Heart left ventricle (tissue), 16 donors: ENCODE results near the gene MPV17. TPM values are rescaled to one million over a fixed set of nuclear protein-coding genes. Genes with fewer than 3 reads are reported as not detected.

Experiments
- ATAC-seq, 4 donors: fragments of 200-7000 bp; cut with Tn5 transposase; one replicate each; pipeline ENCODE4 v1.9.1; 2020 to 2022; ENCODE audit warnings: moderate library complexity in 4 of 4, mild to moderate bottlenecking in 3 of 4, moderate number of reproducible peaks in 1 of 4
- DNase-seq, 5 donors: peaks; one replicate each; pipeline ENCODE4 v3.0.0-alpha.2; 2020
- H3K27ac ChIP-seq, 12 donors: fragments of 200-600 bp; sonication (generic) in 4 of 12; one replicate each; pipeline versions ENCODE4 v1.5.0 to v1.8.0; 2016 to 2022; ENCODE audit warnings: mild to moderate bottlenecking in 2 of 12
- H3K27me3 ChIP-seq, 9 donors: fragments of 200-600 bp; sonication (generic) in 2 of 9; one replicate each; pipeline versions ENCODE4 v1.5.1 to v1.8.0; 2016 to 2022; ENCODE audit warnings: mild to moderate bottlenecking in 3 of 9
- H3K36me3 ChIP-seq, 9 donors: fragments of 200-600 bp; sonication (generic) in 2 of 9; one replicate each; pipeline versions ENCODE4 v1.5.0 to v1.8.0; 2018 to 2022; ENCODE audit warnings: mild to moderate bottlenecking in 2 of 9
- H3K4me1 ChIP-seq, 12 donors: fragments of 200-600 bp; sonication (generic) in 4 of 12; one replicate each; pipeline versions ENCODE4 v1.5.0 to v1.8.0; 2016 to 2022; ENCODE audit warnings: mild to moderate bottlenecking in 3 of 12
- H3K4me3 ChIP-seq, 12 donors: fragments of 200-600 bp; sonication (generic) in 4 of 12; one replicate each; pipeline versions ENCODE4 v1.5.0 to v1.8.0; 2017 to 2022; ENCODE audit warnings: mild to moderate bottlenecking in 9 of 12, moderate library complexity in 4 of 12
- H3K9me3 ChIP-seq, 12 donors: fragments of 200-600 bp; sonication (generic) in 4 of 12; one replicate each; pipeline versions ENCODE4 v1.5.0 to v1.8.0; 2016 to 2022; ENCODE audit warnings: mild to moderate bottlenecking in 1 of 12
- CTCF ChIP-seq, 12 donors: fragments of 200-600 bp; sonication (generic) in 4 of 12; IDR thresholded peaks; one replicate each; pipeline versions ENCODE4 v1.5.0 to v1.8.0; 2018 to 2022; ENCODE audit warnings: antibody characterized with exemption in 12 of 12, mild to moderate bottlenecking in 5 of 12
- POLR2A ChIP-seq, 2 donors: fragments of 450-650 bp; IDR thresholded peaks; one replicate each; pipeline ENCODE4 v1.6.1; 2017; ENCODE audit warnings: antibody characterized with exemption in 2 of 2, mild to moderate bottlenecking in 2 of 2, moderate library complexity in 2 of 2
- WGBS, 4 donors: extraction: QIAGEN DNeasy Blood & Tissue Kit in 2 of 4; methylation state at CpG; one replicate each; pipeline versions ENCODE4 v1.1.5 to v1.1.7; 2013 to 2018; 5-methylcytosine and 5-hydroxymethylcytosine counted together
- intact Hi-C, 10 donors: fragments of 100-400 bp; cut with DNase I; formaldehyde crosslinking; loops; one replicate each; pipeline versions ENCODE4 v1.11.1 to v1.14.2; 2022
- polyA plus RNA-seq, 2 donors: library from polyadenylated mRNA; stranded (reverse); fragments of 200-250 nt; gene quantifications; one replicate each; pipeline ENCODE4 v1.2.3, GENCODE V29; 2013
- total RNA-seq, 9 donors: library from RNA; depleted of rRNA in 2 of 9; stranded (reverse); fragments of >200 nt in 2 of 9; fragmentation: NEBNext Ultra II Directional in 3 of 9; extraction: Animal tissue kit (Norgen Biotek cat#: 25700) in 3 of 9; gene quantifications; one replicate each; pipeline versions ENCODE4 v1.1.0 to v1.2.4, GENCODE V29; 2016 to 2023
- donor health status: ischemic (EF 13 %, LVEDD 7.1; RV severe dilation, severe dysfunction).
- donor health status: healthy with polysubstance abuse.
- donor health status: DM: no; HTN: yes; CAD: no.
- donor health status: DM: no; HTN: no; CAD: no.
- donor health status: ischemic (EF 25% LVEDD 6.9; RV normal size, moderate dysfunction).
- donor health status: ischemic (EF 25% LVEDD 5.7; RV mildly dilated, moderate dysfunction).
- donor health status: healthy.
- donor health status: DM: yes; HTN: yes; CAD: no.
- donor health status: ischemic (EF 35%, LVEDD 5.7; RV mildly dilated, moderate dysfunction).
- donor health status: nonischemic (EF 11% LVEDD 7.7; RV severe dilation, severe dysfunction).
- donor health status: DM: yes; HTN: yes; CAD: no.
- donor health status: PGD.
- donor health status: ischemic (EF 29% LVEDD 5.4; RV normal size, mild dysfunction).
- donor health status: nonischemic (EF 23%, LVEDD 6.1; RV moderate dilation, normal function).

The MPV17 gene
- total and polyA plus RNA-seq, 11 donors = 48.8 to 134 (median 66.3) TPM

GRCh38 chr2:27370026-27370815 is 47.3 kb upstream of the MPV17 start, which contains the start of the genes EIF2B4 and SNX17:
EIF2B4 (minus strand) TSS chr2:27370338; CDS start chr2:27370314, 24 bp downstream.
SNX17 (plus strand) TSS chr2:27370616; CDS start chr2:27370744, 128 bp downstream.
- peak; percentile 95 to 97 (median 96) for ATAC-seq
- peak in 1 of 2 donors; percentile 62 for TF ChIP-seq POLR2A (IDR thresholded peaks at IDR 0.05)
- TF ChIP-seq CTCF (IDR thresholded peaks at IDR 0.05) = peak; percentile 52 to 96 (median 82)
- Histone ChIP-seq H3K27me3 (no peaks in the 10 kb centered on the region), H3K4me1 (peaks cover 5 to 36% (median 30%) of the 10 kb centered on the region in 12 donors), H3K27ac (peak within 1 kb of the TSS; percentile 73 to 96 (median 92)), H3K4me3 (peak within 1 kb of the TSS; percentile 84 to 100 (median 88)), H3K36me3 (peaks cover 4 to 71% (median 62%) of the 10 kb centered on the region in 9 donors), H3K9me3 (no peaks in the 10 kb centered on the region)
- intact Hi-C loops = loop anchor here in 3 of 10 donors (1.0 to 5.0 kb wide), 6 partner anchors 10 to 59 kb away; partner anchors contain the start of genes GTF3C2 (in 3 of the 3), NRBP1 (in 2 of the 3), MPV17 (in 1 of the 3) and ZNF513 (in 1 of the 3)
- DNase-seq = peak; percentile 99 to 100 (median 99)
- 0 to 1% (median 1%) methylated on average over 50 to 85 of the region's 85 CpGs for WGBS, 4 donors

- 1 to 2% (median 2%) methylated on average over 16 to 18 of the region's 18 CpGs for WGBS, 4 donors
- Histone ChIP-seq H3K27me3 (no peaks in the 10 kb centered on the region), H3K4me1 (peaks cover 5 to 36% (median 30%) of the 10 kb centered on the region in 12 donors), H3K36me3 (peaks cover 4 to 71% (median 62%) of the 10 kb centered on the region in 9 donors), H3K4me3 (peak overlapping the region; percentile 58 to 100 (median 88)), H3K27ac (peak overlapping the region; percentile 73 to 96 (median 92)), H3K9me3 (no peaks in the 10 kb centered on the region)
- intact Hi-C loops = loop anchor here in 3 of 10 donors (1.0 to 5.0 kb wide), 6 partner anchors 11 to 59 kb away; partner anchors contain the start of genes GTF3C2 (in 3 of the 3), NRBP1 (in 2 of the 3), MPV17 (in 1 of the 3) and ZNF513 (in 1 of the 3)
- peak in 4 of 5 donors; percentile 55 to 79 (median 68) for DNase-seq
- peak in 3 of 4 donors; percentile 27 to 59 (median 53) for ATAC-seq
- no peak for TF ChIP-seq CTCF (IDR thresholded peaks at IDR 0.05)
- TF ChIP-seq POLR2A (IDR thresholded peaks at IDR 0.05) = no peak
These were observed 46.7 kb upstream of the MPV17 start for GRCh38 chr2:27369471-27370025.

GRCh38 chr2:27363933-27364332 is 41.0 kb upstream of the MPV17 start:
- no peaks in the 10 kb centered on the region for H3K27me3 ChIP-seq
- DNase-seq = no peak
- no peak overlapping the region for H3K4me3 ChIP-seq
- no peak overlapping the region for H3K27ac ChIP-seq
- H3K9me3 ChIP-seq = no peaks in the 10 kb centered on the region
- H3K36me3 ChIP-seq = peaks cover 4 to 60% (median 57%) of the 10 kb centered on the region in 9 donors
- ATAC-seq = no peak
- WGBS, 4 donors = 86 to 92% (median 90%) methylated on average over 2 of the region's 2 CpGs
- H3K4me1 ChIP-seq = peaks cover 2 to 8% (median 5%) of the 10 kb centered on the region in 12 donors
- intact Hi-C loops = no loop called here
- no peak for TF ChIP-seq CTCF (IDR thresholded peaks at IDR 0.05)
- no peak for TF ChIP-seq POLR2A (IDR thresholded peaks at IDR 0.05)
